Adipose tissue (tissue), 3 donors: ENCODE results near the gene CPAMD8. TPM values are rescaled to one million over a fixed set of nuclear protein-coding genes. Genes with fewer than 3 reads are reported as not detected.
"Not testable (repeated sequence)": the region's sequence is repeated elsewhere in the genome, so short reads cannot be mapped to it uniquely, and the experiment has no call there.

Experiments used
- H3K27ac ChIP-seq: one replicate; pipeline ENCODE4 v1.5.1; 2013; ENCODE audit warnings: low read depth, low read length
- WGBS, 3 donors: extraction: QIAGEN DNeasy Blood & Tissue Kit; methylation state at CpG; one replicate each; pipeline ENCODE4 v1.1.7; 2013; 5-methylcytosine and 5-hydroxymethylcytosine counted together
- polyA plus RNA-seq, 3 donors: library from polyadenylated mRNA; stranded (reverse); fragments of 200-250 nt; gene quantifications; one replicate each; pipeline ENCODE4 v1.2.3, GENCODE V29; 2013
- donor health status: healthy with polysubstance abuse.
- donor health status: Bipolar disorder and iron deficiency.
- donor health status: healthy.

Gene CPAMD8
- polyA plus RNA-seq, 3 donors: 1.5 to 56.2 (median 9.6) TPM

GRCh38 chr19:16890461-16891184 lies 136.0 kb downstream of the CPAMD8 start:
- WGBS, 3 donors: 84 to 92% (median 92%) methylated on average over 24 of the region's 24 CpGs
- no peak overlapping the region for H3K27ac ChIP-seq

DNA sequence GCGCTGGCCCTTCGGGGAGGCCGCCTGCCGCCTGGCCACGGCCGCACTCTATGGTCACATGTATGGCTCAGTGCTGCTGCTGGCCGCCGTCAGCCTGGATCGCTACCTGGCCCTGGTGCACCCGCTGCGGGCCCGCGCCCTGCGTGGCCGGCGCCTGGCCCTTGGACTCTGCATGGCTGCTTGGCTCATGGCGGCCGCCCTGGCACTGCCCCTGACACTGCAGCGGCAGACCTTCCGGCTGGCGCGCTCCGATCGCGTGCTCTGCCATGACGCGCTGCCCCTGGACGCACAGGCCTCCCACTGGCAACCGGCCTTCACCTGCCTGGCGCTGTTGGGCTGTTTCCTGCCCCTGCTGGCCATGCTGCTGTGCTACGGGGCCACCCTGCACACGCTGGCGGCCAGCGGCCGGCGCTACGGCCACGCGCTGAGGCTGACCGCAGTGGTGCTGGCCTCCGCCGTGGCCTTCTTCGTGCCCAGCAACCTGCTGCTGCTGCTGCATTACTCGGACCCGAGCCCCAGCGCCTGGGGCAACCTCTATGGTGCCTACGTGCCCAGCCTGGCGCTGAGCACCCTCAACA lies 136.6 kb downstream of the CPAMD8 start:
- 89 to 95% (median 94%) methylated on average over 46 to 48 of the region's 48 CpGs for WGBS, 3 donors
- H3K27ac ChIP-seq: no peak overlapping the region

- WGBS, 3 donors: 51 to 65% (median 56%) methylated on average over 19 to 22 of the region's 22 CpGs
- no peak overlapping the region for H3K27ac ChIP-seq
These were observed 137.2 kb downstream of the CPAMD8 start for GRCh38 chr19:16889366-16889882.

DNA sequence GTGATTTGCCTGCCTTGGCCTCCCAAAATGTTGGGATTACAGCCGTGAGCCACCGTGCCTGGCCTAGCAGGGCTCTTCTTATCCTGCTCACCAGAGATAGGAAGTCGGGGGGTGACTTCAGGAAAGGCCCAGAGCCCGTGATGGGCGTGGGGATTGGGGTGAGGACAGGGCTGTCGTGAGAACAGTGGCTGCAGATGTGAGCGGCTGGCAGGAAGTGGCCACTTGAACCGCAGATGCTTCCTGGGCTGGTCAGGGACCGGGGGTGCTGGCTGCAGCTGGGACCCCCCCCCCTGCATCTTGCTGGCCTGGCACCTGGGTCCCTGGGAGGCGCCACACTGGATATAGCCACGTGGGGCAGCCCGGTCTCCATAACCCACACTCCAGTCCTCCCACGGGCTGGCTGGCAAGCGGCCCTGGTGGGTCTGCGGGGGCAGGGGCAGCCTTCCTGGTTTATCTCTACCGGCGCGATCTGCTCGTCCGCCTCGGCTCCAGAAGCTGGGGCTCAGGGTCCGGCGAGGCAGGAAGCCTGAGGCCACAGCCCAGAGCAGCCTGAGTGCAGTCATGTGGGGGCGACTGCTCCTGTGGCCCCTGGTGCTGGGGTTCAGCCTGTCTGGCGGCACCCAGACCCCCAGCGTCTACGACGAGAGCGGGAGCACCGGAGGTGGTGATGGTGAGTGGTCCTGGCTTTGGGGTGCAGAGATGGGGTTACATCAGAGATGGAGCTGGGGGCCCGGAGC lies 137.8 kb downstream of the CPAMD8 start, which contains the start of gene F2RL3:
F2RL3 (plus strand) TSS at position 371 of the 737 bp plus-strand sequence; CDS start at position 562, 191 bp downstream.
- H3K27ac ChIP-seq: no peak within 1 kb of the TSS
- 4 to 36% (median 8%) methylated on average over 31 of the region's 31 CpGs for WGBS, 3 donors

DNA sequence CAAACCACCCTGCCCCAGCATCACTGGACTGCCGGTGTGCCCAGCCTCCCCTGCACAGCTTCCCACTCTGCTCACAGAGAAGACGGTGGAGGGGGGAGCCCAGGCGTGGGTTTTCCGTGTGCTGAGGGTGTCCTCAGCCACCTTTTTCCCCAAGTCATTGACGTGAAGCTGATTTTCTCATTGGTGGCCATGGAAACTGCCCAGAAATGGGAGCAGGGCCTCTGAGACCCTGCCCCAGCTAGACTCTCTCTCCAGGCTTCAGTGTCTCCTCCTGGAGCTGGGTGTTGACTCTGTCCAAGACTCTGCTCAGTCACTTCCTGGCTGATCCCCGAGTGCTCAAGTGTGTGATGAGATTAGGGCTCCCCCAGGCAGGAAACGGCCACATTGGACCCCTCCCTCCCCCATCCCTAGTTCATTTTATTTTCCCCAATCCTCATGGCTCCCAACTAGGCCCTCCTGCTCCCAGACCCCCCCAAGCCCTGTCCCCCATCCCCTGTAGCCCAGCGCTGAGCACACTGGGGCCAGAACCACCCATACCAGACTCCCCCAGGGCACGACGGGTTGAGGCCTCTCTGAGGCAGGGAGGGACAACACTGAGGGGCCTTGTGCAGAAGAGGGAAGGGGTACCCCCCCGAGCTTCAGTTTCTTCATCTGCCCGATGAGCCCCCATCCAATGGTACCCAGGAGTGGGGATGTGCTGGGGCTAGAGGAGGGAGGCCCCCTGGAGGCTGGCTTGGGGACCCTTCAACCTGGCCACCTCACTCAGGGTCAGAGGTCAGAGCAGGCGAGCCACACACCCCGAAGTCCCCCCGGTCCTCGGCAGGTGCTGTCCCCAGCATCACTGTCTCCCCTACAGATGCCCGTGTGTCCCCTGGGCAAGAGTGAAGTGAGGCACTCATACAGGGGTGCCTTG lies 139.0 kb downstream of the CPAMD8 start:
- 54 to 63% (median 59%) methylated on average over 15 to 17 of the region's 17 CpGs for WGBS, 3 donors
- no peak overlapping the region for H3K27ac ChIP-seq

- 51 to 63% (median 57%) methylated on average over 20 of the region's 20 CpGs for WGBS, 3 donors
- H3K27ac ChIP-seq: no peak overlapping the region
These were observed 140.2 kb downstream of the CPAMD8 start for GRCh38 chr19:16886305-16886880.

DNA sequence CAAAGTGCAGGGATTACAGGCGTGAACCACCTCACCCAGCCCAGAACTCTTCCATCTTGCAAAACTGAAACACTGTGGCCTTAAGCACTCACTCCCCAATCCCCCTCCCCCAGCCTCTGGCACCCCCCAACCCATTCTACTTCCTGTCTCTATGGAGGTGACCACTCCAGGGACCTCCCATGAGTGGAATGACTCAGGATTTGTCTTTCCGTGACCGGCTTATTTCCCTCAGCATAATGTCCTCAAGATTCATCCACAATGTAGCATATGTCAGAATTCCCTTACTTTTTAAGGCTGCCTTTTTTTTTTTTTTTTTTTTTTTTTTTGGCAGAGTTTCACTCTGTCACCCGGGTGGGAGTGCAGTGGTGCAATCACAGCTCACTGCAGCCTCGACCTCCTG lies 141.4 kb downstream of the CPAMD8 start:
- WGBS, 3 donors: 34 to 55% (median 44%) methylated on average over 5 of the region's 5 CpGs
- H3K27ac ChIP-seq: no peak overlapping the region

GRCh38 chr19:16883522-16883921 lies 143.1 kb downstream of the CPAMD8 start:
- H3K27ac ChIP-seq: no peak overlapping the region
- 77 to 88% (median 79%) methylated on average over 3 of the region's 3 CpGs for WGBS, 3 donors

GRCh38 chr19:16882146-16882545 lies 144.5 kb downstream of the CPAMD8 start:
- no peak overlapping the region for H3K27ac ChIP-seq
- WGBS, 3 donors: 89 to 97% (median 96%) methylated on average over 3 of the region's 3 CpGs

GRCh38 chr19:16880884-16881554 lies 145.6 kb downstream of the CPAMD8 start:
- WGBS, 3 donors: 86 to 97% (median 95%) methylated on average over 8 of the region's 8 CpGs
- H3K27ac ChIP-seq: no peak overlapping the region

GRCh38 chr19:16878181-16878965 lies 148.2 kb downstream of the CPAMD8 start:
- H3K27ac ChIP-seq: no peak overlapping the region
- 95 to 96% (median 96%) methylated on average over 52 to 55 of the region's 55 CpGs for WGBS, 3 donors

DNA sequence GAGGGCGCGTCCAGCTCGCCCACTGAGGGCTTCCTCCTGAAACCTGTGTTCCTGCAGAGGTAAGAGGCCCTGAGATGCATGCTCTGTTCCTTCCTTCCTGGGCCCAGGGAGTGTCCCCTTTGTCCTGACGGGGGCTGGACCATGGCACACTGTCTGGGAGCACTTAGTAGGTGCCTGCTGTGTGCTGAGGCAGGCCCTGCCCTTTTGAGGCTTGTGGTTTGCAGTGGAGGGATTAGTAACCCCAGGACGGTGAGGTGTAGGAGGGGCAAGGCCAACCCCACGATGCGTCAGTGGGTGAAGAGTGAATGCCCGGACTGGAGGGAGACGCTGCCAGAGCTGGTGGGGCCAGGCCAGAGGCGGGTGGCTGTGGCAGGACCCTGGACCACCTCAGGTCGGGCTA lies 149.0 kb downstream of the CPAMD8 start:
- no peak overlapping the region for H3K27ac ChIP-seq
- WGBS, 3 donors: 83 to 94% (median 86%) methylated on average over 11 of the region's 11 CpGs

DNA sequence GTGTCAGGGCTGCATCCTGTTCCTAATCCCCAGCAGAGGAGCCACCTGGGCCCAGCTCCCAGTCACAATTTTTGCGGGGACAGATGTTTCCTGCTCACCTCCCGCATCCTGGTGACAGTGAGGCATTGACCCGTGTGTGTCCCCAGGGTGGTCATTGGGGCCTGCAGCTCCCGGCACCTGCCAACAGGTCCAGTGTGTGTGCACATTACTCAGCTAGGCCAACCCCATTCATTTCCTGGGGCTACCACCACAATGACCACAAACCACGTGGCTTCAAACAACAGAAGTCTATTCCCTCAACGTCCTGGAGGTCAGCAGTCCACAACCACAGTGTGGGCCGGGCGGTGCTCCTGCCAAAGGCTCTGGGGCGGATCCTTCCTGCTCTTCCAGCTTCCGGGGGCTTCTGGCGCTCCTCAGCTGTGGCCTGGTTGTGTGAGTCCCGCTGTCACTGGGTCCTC lies 149.7 kb downstream of the CPAMD8 start:
- no peak overlapping the region for H3K27ac ChIP-seq
- 52 to 84% (median 58%) methylated on average over 12 of the region's 12 CpGs for WGBS, 3 donors

DNA sequence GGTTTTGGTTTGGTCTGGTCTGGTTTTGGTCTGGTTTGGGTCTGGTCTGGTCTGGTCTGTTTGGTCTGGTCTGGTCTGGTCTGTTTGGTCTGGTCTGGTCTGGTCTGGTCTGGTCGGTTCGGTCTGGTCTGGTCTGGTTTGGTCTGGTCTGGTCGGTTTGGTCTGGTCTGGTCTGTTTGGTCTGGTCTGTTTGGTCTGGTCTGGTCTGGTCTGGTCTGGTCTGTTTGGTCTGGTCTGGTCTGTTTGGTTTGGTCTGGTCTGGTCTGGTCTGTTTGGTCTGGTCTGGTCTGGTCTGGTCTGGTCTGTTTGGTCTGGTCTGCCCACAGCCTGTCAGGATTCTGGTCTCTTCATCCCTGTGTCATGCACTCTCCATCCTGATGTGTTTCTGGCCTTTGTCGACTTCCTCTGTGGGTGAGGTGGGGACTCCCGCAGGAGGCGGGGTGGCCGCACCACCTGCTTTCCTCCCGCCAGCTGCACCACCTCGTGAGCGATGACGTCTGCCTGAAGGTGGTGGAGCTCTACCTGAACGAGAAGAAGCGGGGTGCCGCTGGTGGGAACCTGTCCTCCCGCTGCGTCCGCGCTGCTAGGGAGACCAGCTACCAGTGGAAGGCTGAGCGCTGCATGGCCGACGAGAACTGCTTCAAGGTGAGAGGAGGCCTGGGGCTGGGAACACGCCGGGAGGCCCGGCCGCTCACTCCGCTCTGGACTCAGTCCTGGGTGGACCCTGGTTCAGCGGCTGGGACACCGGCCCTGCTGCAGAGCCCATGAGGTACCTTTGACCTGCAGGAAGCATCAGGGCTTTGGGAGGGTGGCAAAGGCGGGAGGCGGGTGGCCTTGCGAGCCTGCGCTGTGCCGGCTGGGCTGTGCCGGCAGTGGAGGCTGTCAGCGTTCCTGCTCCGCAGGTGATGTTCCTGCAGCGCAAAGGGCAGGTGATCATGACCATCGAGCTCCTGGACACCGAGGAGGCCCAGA lies 150.7 kb downstream of the CPAMD8 start:
- 87 to 92% (median 92%) methylated on average over 39 of the region's 39 CpGs for WGBS, 3 donors
- H3K27ac ChIP-seq: no peak overlapping the region

GRCh38 chr19:16874978-16875299 lies 151.7 kb downstream of the CPAMD8 start:
- not testable (repeated sequence) for H3K27ac ChIP-seq
